Ovary (tissue), 9 donors: Measurements from ENCODE around the gene HECW1. TPM values are rescaled to one million over a fixed set of nuclear protein-coding genes. Genes with fewer than 3 reads are reported as not detected.
"Not testable (repeated sequence)": the region's sequence is repeated elsewhere in the genome, so short reads cannot be mapped to it uniquely, and the experiment has no call there.

Experiments used
- DNase-seq, 5 donors: peaks; one replicate each; pipeline ENCODE4 v3.0.0-alpha.2; 2019 to 2020
- H3K27ac ChIP-seq, 2 donors: fragments of 200-600 bp; one replicate each; pipeline versions ENCODE4 v1.5.1 to v1.8.0; 2019 to 2022
- H3K27me3 ChIP-seq: fragments of 200-600 bp; one replicate; pipeline ENCODE4 v1.8.0; 2022
- H3K36me3 ChIP-seq: fragments of 200-600 bp; sonication (generic); one replicate; pipeline ENCODE4 v1.5.1; 2019
- H3K4me1 ChIP-seq: one replicate; pipeline ENCODE4 v1.8.1; 2013; ENCODE audit warnings: mild to moderate bottlenecking, moderate library complexity; ENCODE audit not compliant: insufficient read depth
- H3K4me3 ChIP-seq: fragments of 200-600 bp; sonication (generic); one replicate; pipeline ENCODE4 v1.5.1; 2017
- H3K9me3 ChIP-seq, 2 donors: fragments of 200-600 bp in 1 of 2; sonication (generic) in 1 of 2; one replicate each; pipeline versions ENCODE4 v1.5.1 to v1.8.1; 2013 to 2019; ENCODE audit warnings: mild to moderate bottlenecking in 1 of 2, moderate library complexity in 1 of 2
- CTCF ChIP-seq, 3 donors: fragments of 450-650 bp in 2 of 3; fragments of 200-600 bp in 1 of 3; IDR thresholded peaks; one replicate each; pipeline versions ENCODE4 v1.5.1 to v1.8.0; 2016 to 2022; ENCODE audit warnings: antibody characterized with exemption in 3 of 3, mild to moderate bottlenecking in 1 of 3
- EP300 ChIP-seq: sonication (generic); formaldehyde crosslinking; IDR thresholded peaks from one replicate; pipeline ENCODE4 v1.6.1; 2017; ENCODE audit warnings: antibody characterized with exemption
- POLR2A ChIP-seq: fragments of 450-650 bp; IDR thresholded peaks from one replicate; pipeline ENCODE4 v1.6.1; 2017; ENCODE audit warnings: antibody characterized with exemption, mild to moderate bottlenecking, moderate library complexity
- WGBS, 3 donors: extraction: QIAGEN DNeasy Blood & Tissue Kit in 1 of 3; methylation state at CpG; one replicate each; pipeline versions ENCODE4 v1.1.5 to v1.1.7; 2013 to 2017; 5-methylcytosine and 5-hydroxymethylcytosine counted together
- intact Hi-C, 4 donors: fragments of 100-400 bp; cut with DNase I; formaldehyde crosslinking; loops; one replicate each; pipeline versions ENCODE4 v1.11.0 to v1.15.1; 2022 to 2023
- polyA plus RNA-seq, 2 donors: library from polyadenylated mRNA; stranded (reverse); fragments of 200-250 nt in 1 of 2; fragments of 350-450 nt in 1 of 2; fragmentation: Illumina TruSeq in 1 of 2; extraction: RNeasy Lipid Tissue Mini Kit (QIAGEN cat#74804) in 1 of 2; gene quantifications; one replicate each; pipeline ENCODE4 v1.2.3, GENCODE V29; 2013 to 2014
- total RNA-seq, 7 donors: library from RNA; depleted of rRNA in 2 of 7; stranded (reverse); fragments of >200 nt in 2 of 7; fragmentation: NEBNext Ultra II Directional in 3 of 7; extraction: Animal tissue kit (Norgen Biotek cat#: 25700) in 3 of 7; gene quantifications; one replicate each; pipeline versions ENCODE4 v1.1.0 to v1.2.4, GENCODE V29; 2016 to 2023
- donor health status: DM: no; HTN: no; CAD: no; lungs with moderate emphysema.
- donor health status: DM: no; HTN: no; CAD: no.
- donor health status: Bipolar disorder and iron deficiency.
- donor health status: DM: yes; HTN: yes; CAD: no.
- donor health status: DM: no; HTN: no; CAD: no.
- donor health status: DM: yes; HTN: yes; CAD: no.

Gene HECW1
- total and polyA plus RNA-seq, 9 donors: 0.31 to 6.4 (median 1.8) TPM; not detected in 1

- H3K27ac ChIP-seq: peak overlapping the region; percentile 76 to 93
- DNase-seq: peak; percentile 70 to 77 (median 75)
- intact Hi-C loops: loop anchor here (2.0 to 10.0 kb wide), 7 partner anchors 61 to 259 kb away; no protein-coding TSS in a partner anchor
- H3K27me3 ChIP-seq: no peaks in the 10 kb centered on the region
- peaks cover 7% of the 10 kb centered on the region for H3K4me1 ChIP-seq
- H3K36me3 ChIP-seq: no peaks in the 10 kb centered on the region
- H3K4me3 ChIP-seq: peak overlapping the region; percentile 81
- no peaks in the 10 kb centered on the region for H3K9me3 ChIP-seq
- TF ChIP-seq EP300 (no peak), CTCF (IDR thresholded peaks at IDR 0.05) (no peak), POLR2A (no peak)
- WGBS, 3 donors: 0 to 1% (median 0%) methylated on average over 65 to 66 of the region's 66 CpGs
Observed at GRCh38 chr7:43583424-43584194, 471.2 kb downstream of the HECW1 start.

GRCh38 chr7:43584195-43584586 is 471.7 kb downstream of the HECW1 start:
- peaks cover 7% of the 10 kb centered on the region for H3K4me1 ChIP-seq
- H3K27ac ChIP-seq: peak overlapping the region; percentile 76 to 93
- no peaks in the 10 kb centered on the region for H3K9me3 ChIP-seq
- TF ChIP-seq CTCF (IDR thresholded peaks at IDR 0.05) (no peak), EP300 (no peak), POLR2A (no peak)
- peak in 3 of 5 donors; percentile 9 to 47 (median 24) for DNase-seq
- no peaks in the 10 kb centered on the region for H3K36me3 ChIP-seq
- H3K4me3 ChIP-seq: peak overlapping the region; percentile 81
- no peaks in the 10 kb centered on the region for H3K27me3 ChIP-seq
- intact Hi-C loops: loop anchor here (5.0 to 10.0 kb wide), 5 partner anchors 61 to 258 kb away; no protein-coding TSS in a partner anchor
- 8 to 13% (median 11%) methylated on average over 8 of the region's 8 CpGs for WGBS, 3 donors

GRCh38 chr7:43584733-43585132 is 472.3 kb downstream of the HECW1 start:
- H3K36me3 ChIP-seq, H3K4me3 ChIP-seq, H3K9me3 ChIP-seq, H3K27me3 ChIP-seq, H3K4me1 ChIP-seq: not testable (repeated sequence)
- DNase-seq: peak in 2 of 5 donors; percentile 22 to 30
- 80 to 90% (median 87%) methylated on average over 11 of the region's 11 CpGs for WGBS, 3 donors
- intact Hi-C loops: loop anchor here (5.0 to 10.0 kb wide), 5 partner anchors 60 to 258 kb away; no protein-coding TSS in a partner anchor
- H3K27ac ChIP-seq: peak overlapping the region in 1 of 2 donors; percentile 93

GRCh38 chr7:43585562-43585961 is 473.1 kb downstream of the HECW1 start:
- H3K9me3 ChIP-seq: no peaks in the 10 kb centered on the region
- intact Hi-C loops: loop anchor here in 1 of 4 donors (10.0 kb wide), 1 partner anchor 59 kb away; no protein-coding TSS in a partner anchor
- no peak for TF ChIP-seq POLR2A
- TF ChIP-seq EP300: no peak
- no peak for TF ChIP-seq CTCF (IDR thresholded peaks at IDR 0.05)
- H3K4me1 ChIP-seq: peaks cover 13% of the 10 kb centered on the region
- no peaks in the 10 kb centered on the region for H3K27me3 ChIP-seq
- H3K36me3 ChIP-seq: no peaks in the 10 kb centered on the region
- no peak overlapping the region for H3K27ac ChIP-seq
- no peak for DNase-seq
- 36 to 49% (median 40%) methylated on average over 2 of the region's 2 CpGs for WGBS, 3 donors
- no peak overlapping the region for H3K4me3 ChIP-seq
